Skeletal muscle tissue (tissue), 4 donors: Measurements from ENCODE around the gene ADPRM. TPM values are rescaled to one million over a fixed set of nuclear protein-coding genes. Genes with fewer than 3 reads are reported as not detected.
"Not testable (repeated sequence)": the region's sequence is repeated elsewhere in the genome, so short reads cannot be mapped to it uniquely, and the experiment has no call there.

Source experiments
- H3K27ac ChIP-seq: one replicate; pipeline ENCODE4 v1.7.0; 2013; ENCODE audit warnings: mild to moderate bottlenecking, low read depth, low read length, inconsistent platforms
- H3K27me3 ChIP-seq, 3 donors: one replicate each; pipeline ENCODE4 v1.7.0; 2013; ENCODE audit warnings: low read length in 3 of 3; ENCODE audit not compliant: control insufficient read depth in 3 of 3, insufficient read depth in 3 of 3
- H3K36me3 ChIP-seq, 3 donors: one replicate each; pipeline ENCODE4 v1.7.0; 2013; ENCODE audit warnings: low read length in 3 of 3; ENCODE audit not compliant: control insufficient read depth in 3 of 3, insufficient read depth in 3 of 3
- H3K4me1 ChIP-seq, 3 donors: one replicate each; pipeline ENCODE4 v1.7.0; 2013; ENCODE audit warnings: low read length in 3 of 3, mild to moderate bottlenecking in 3 of 3; ENCODE audit not compliant: control insufficient read depth in 3 of 3, insufficient read depth in 3 of 3
- H3K4me3 ChIP-seq, 3 donors: one replicate each; pipeline ENCODE4 v1.7.0; 2013; ENCODE audit warnings: low read length in 3 of 3
- H3K9ac ChIP-seq, 3 donors: one replicate each; pipeline ENCODE4 v1.7.0; 2013; ENCODE audit warnings: low read length in 3 of 3, mild to moderate bottlenecking in 3 of 3, moderate library complexity in 2 of 3, low read depth in 1 of 3
- H3K9me3 ChIP-seq, 3 donors: one replicate each; pipeline ENCODE4 v1.7.0; 2013; ENCODE audit warnings: low read length in 3 of 3; ENCODE audit not compliant: control insufficient read depth in 3 of 3
- total RNA-seq: library from RNA; depleted of rRNA; stranded (reverse); fragments of >200 nt; gene quantifications from one replicate; pipeline ENCODE4 v1.2.3, GENCODE V29; 2014
- donor health status: Osteomylitis.

ADPRM gene
- total RNA-seq, 1 donor from 2014 or later = 16.2 TPM

- Histone ChIP-seq H3K36me3 (peaks cover 7 to 36% (median 26%) of the 10 kb centered on the region in 3 donors), H3K4me1 (peaks cover 4 to 20% (median 13%) of the 10 kb centered on the region in 3 donors), H3K4me3 (peak overlapping the region in 1 of 3 donors; percentile 96), H3K9ac (peak overlapping the region in 1 of 3 donors; percentile 94)
- not testable (repeated sequence) for H3K27me3 ChIP-seq, H3K9me3 ChIP-seq, H3K27ac ChIP-seq
Measured at GRCh38 chr17:10695875-10696407, 1.5 kb upstream of the ADPRM start.

GRCh38 chr17:10698096-10698818 is 863 bp downstream of the ADPRM start:
- Histone ChIP-seq H3K4me1 (peaks cover 11 to 27% (median 18%) of the 10 kb centered on the region in 3 donors), H3K9ac (peak overlapping the region; percentile 92 to 97 (median 94)), H3K4me3 (peak overlapping the region; percentile 93 to 96 (median 95)), H3K27ac (peak overlapping the region; percentile 98), H3K27me3 (no peaks in the 10 kb centered on the region), H3K9me3 (no peaks in the 10 kb centered on the region), H3K36me3 (peaks cover 7 to 15% (median 9%) of the 10 kb centered on the region in 3 donors)

GRCh38 chr17:10699856-10700255 is 2.5 kb downstream of the ADPRM start:
- Histone ChIP-seq H3K27ac (no peak overlapping the region), H3K27me3 (no peaks in the 10 kb centered on the region), H3K36me3 (peaks cover 4 to 9% (median 4%) of the 10 kb centered on the region in 3 donors), H3K4me1 (peaks cover 11 to 27% (median 18%) of the 10 kb centered on the region in 3 donors), H3K9ac (no peak overlapping the region), H3K9me3 (no peaks in the 10 kb centered on the region), H3K4me3 (no peak overlapping the region)

- no peak overlapping the region for H3K27ac ChIP-seq
- peaks cover 6 to 23% (median 10%) of the 10 kb centered on the region in 3 donors for H3K36me3 ChIP-seq
- no peaks in the 10 kb centered on the region for H3K27me3 ChIP-seq
- no peak overlapping the region for H3K4me3 ChIP-seq
- H3K9ac ChIP-seq = no peak overlapping the region
- no peaks in the 10 kb centered on the region for H3K9me3 ChIP-seq
- peaks cover 7 to 14% (median 13%) of the 10 kb centered on the region in 3 donors for H3K4me1 ChIP-seq
Measured at GRCh38 chr17:10702574-10702973, 5.2 kb downstream of the ADPRM start.

GRCh38 chr17:10705727-10706126 is 8.3 kb downstream of the ADPRM start:
- peaks cover 7 to 8% (median 7%) of the 10 kb centered on the region in 3 donors for H3K4me1 ChIP-seq
- H3K27me3 ChIP-seq = no peaks in the 10 kb centered on the region
- H3K36me3 ChIP-seq = peaks cover 17 to 47% (median 28%) of the 10 kb centered on the region in 3 donors
- no peaks in the 10 kb centered on the region for H3K9me3 ChIP-seq
- no peak overlapping the region for H3K27ac ChIP-seq
- H3K4me3 ChIP-seq = no peak overlapping the region
- no peak overlapping the region for H3K9ac ChIP-seq

GRCh38 chr17:10713318-10713717 is 15.9 kb downstream of the ADPRM start:
- no peaks in the 10 kb centered on the region for H3K9me3 ChIP-seq
- H3K27me3 ChIP-seq = no peaks in the 10 kb centered on the region
- peaks cover 24 to 44% (median 36%) of the 10 kb centered on the region in 3 donors for H3K36me3 ChIP-seq
- no peaks in the 10 kb centered on the region for H3K4me1 ChIP-seq
- H3K27ac ChIP-seq = no peak overlapping the region
- H3K9ac ChIP-seq = no peak overlapping the region
- H3K4me3 ChIP-seq = no peak overlapping the region

GRCh38 chr17:10716218-10716617 is 18.8 kb downstream of the ADPRM start:
- H3K9ac ChIP-seq = no peak overlapping the region
- H3K4me1 ChIP-seq = no peaks in the 10 kb centered on the region
- H3K27ac ChIP-seq = no peak overlapping the region
- no peaks in the 10 kb centered on the region for H3K27me3 ChIP-seq
- H3K36me3 ChIP-seq = peaks cover 13 to 22% (median 16%) of the 10 kb centered on the region in 3 donors
- no peaks in the 10 kb centered on the region for H3K9me3 ChIP-seq
- H3K4me3 ChIP-seq = no peak overlapping the region

- H3K27ac ChIP-seq = no peak overlapping the region
Measured at GRCh38 chr17:10718547-10718946, 21.2 kb downstream of the ADPRM start.

GRCh38 chr17:10724546-10725195 is 27.3 kb downstream of the ADPRM start:
- no peak overlapping the region for H3K27ac ChIP-seq
- no peak overlapping the region for H3K9ac ChIP-seq
- H3K9me3 ChIP-seq = no peaks in the 10 kb centered on the region
- peaks cover 8 to 42% (median 24%) of the 10 kb centered on the region in 3 donors for H3K36me3 ChIP-seq
- no peak overlapping the region for H3K4me3 ChIP-seq
- peaks cover 0 to 4% (median 0%) of the 10 kb centered on the region in 3 donors for H3K4me1 ChIP-seq
- H3K27me3 ChIP-seq = no peaks in the 10 kb centered on the region

More at GRCh38 chr17:10718547-10718946, 21.2 kb downstream of the ADPRM start:
- Histone ChIP-seq H3K27me3 (no peaks in the 10 kb centered on the region), H3K4me3 (no peak overlapping the region), H3K4me1 (no peaks in the 10 kb centered on the region), H3K9ac (no peak overlapping the region), H3K36me3 (peaks cover 0 to 14% (median 9%) of the 10 kb centered on the region in 3 donors), H3K9me3 (no peaks in the 10 kb centered on the region)

- H3K27me3 ChIP-seq = no peaks in the 10 kb centered on the region
- no peak overlapping the region for H3K9ac ChIP-seq
- H3K9me3 ChIP-seq = no peaks in the 10 kb centered on the region
- no peak overlapping the region for H3K27ac ChIP-seq
- H3K36me3 ChIP-seq = peaks cover 8 to 42% (median 24%) of the 10 kb centered on the region in 3 donors
- H3K4me3 ChIP-seq = no peak overlapping the region
- peaks cover 0 to 4% (median 0%) of the 10 kb centered on the region in 3 donors for H3K4me1 ChIP-seq
Measured at GRCh38 chr17:10725262-10725661, 27.9 kb downstream of the ADPRM start.
